K562 (cell line): ENCODE data around the gene ARHGAP15. TPM values are rescaled to one million over a fixed set of nuclear protein-coding genes. Genes with fewer than 3 reads are reported as not detected.

ENCODE experiments used
- ATAC-seq: fragments of 200-7000 bp; cut with Tn5 transposase; 3 replicates; pipeline ENCODE4 v1.9.1; 2020; ENCODE audit warnings: moderate library complexity
- BruUV-seq: library from RNA; stranded (reverse); fragments of 400-500 nt; replicated peaks from 2 replicates; lab custom pipeline; 2021; lab: Mats Ljungman, UMichigan
- CTCF ChIA-PET: fragments of 300-600 bp; formaldehyde crosslinking; extraction: SDS; loops from one replicate; lab custom pipeline; 2021; ENCODE audit warnings: low intra/inter-chr PET ratio; lab: Yijun Ruan, JAX
- POLR2A ChIA-PET: fragments of 300-600, 350-650 bp; sonication (Branson Sonifier 250); formaldehyde crosslinking; extraction: SDS; loops from one replicate; lab custom pipeline; 2021; ENCODE audit warnings: antibody characterized with exemption, inconsistent platforms; lab: Yijun Ruan, JAX
- DNase-seq, 4 experiments: peaks; one replicate each; pipeline versions ENCODE4 v3.0.0 to v3.0.0-alpha.2; 2011 to 2018; ENCODE audit warnings: low spot score in 3 of 4, mixed read lengths in 3 of 4; ENCODE audit errors: extremely low read depth in 1 of 4
- FAIRE-seq: peaks from 2 replicates; lab custom pipeline; 2011; peaks lifted over from hg19 to GRCh38; lab: Jason Lieb, UNC
- H2AFZ ChIP-seq: 2 replicates; pipeline ENCODE4 v1.6.0; 2011; ENCODE audit warnings: low read depth, low read length, control low read depth, inconsistent platforms
- H3K27ac ChIP-seq: fragments of 200-600 bp; 3 replicates; pipeline ENCODE4 v1.8.0; 2011; ENCODE audit warnings: low read depth, mild to moderate bottlenecking, control low read depth, inconsistent platforms, low read length, moderate library complexity, mixed read lengths; ENCODE audit errors: extremely low read depth
- H3K27me3 ChIP-seq, 2 experiments: fragments of 300-600 bp in 1 of 2; 2 replicates in 1 of 2; 3 replicates in 1 of 2; pipeline versions ENCODE4 v1.6.0 to v1.8.0; 2011; ENCODE audit warnings: inconsistent platforms in 2 of 2, low read length in 2 of 2, mild to moderate bottlenecking in 1 of 2, mixed read lengths in 1 of 2, moderate library complexity in 1 of 2; ENCODE audit not compliant: control insufficient read depth in 2 of 2, insufficient read depth in 2 of 2
- H3K36me3 ChIP-seq: fragments of 300-600 bp; 3 replicates; pipeline ENCODE4 v1.8.0; 2011; ENCODE audit warnings: mild to moderate bottlenecking, low read length, inconsistent platforms; ENCODE audit not compliant: control insufficient read depth, insufficient read depth
- H3K4me1 ChIP-seq, 2 experiments: fragments of 200-600 bp in 1 of 2; replicated peaks in 1 of 2; 2 replicates in 1 of 2; 3 replicates in 1 of 2; pipeline versions ENCODE4 v1.5.1 to v1.8.0; 2011; ENCODE audit warnings: inconsistent platforms in 2 of 2, low read length in 2 of 2, mild to moderate bottlenecking in 1 of 2, mixed read lengths in 1 of 2, moderate library complexity in 1 of 2; ENCODE audit not compliant: control insufficient read depth in 2 of 2, insufficient read depth in 2 of 2
- H3K4me2 ChIP-seq: 2 replicates; pipeline ENCODE4 v1.6.1; 2011; ENCODE audit warnings: low read length, control low read depth, inconsistent platforms, mixed read lengths; ENCODE audit not compliant: insufficient read depth
- H3K4me3 ChIP-seq: fragments of 200-600 bp; sonication (generic), shearing (Covaris generic); 2 replicates; pipeline ENCODE4 v1.5.1; 2016; ENCODE audit warnings: control low read depth, inconsistent platforms
- H3K79me2 ChIP-seq: fragments of 200-600 bp; 3 replicates; pipeline ENCODE4 v1.8.0; 2011; ENCODE audit warnings: low read length, inconsistent platforms; ENCODE audit not compliant: control insufficient read depth, insufficient read depth
- H3K9ac ChIP-seq, 2 experiments: 2 replicates each; pipeline versions ENCODE4 v1.6.0 to v1.6.1; 2011; ENCODE audit warnings: low read depth in 2 of 2, low read length in 2 of 2, control low read depth in 1 of 2, inconsistent platforms in 1 of 2, mild to moderate bottlenecking in 1 of 2, mixed read lengths in 1 of 2; ENCODE audit not compliant: insufficient read depth in 1 of 2
- H3K9me1 ChIP-seq: one replicate; pipeline ENCODE4 v1.6.0; 2011; ENCODE audit warnings: inconsistent platforms, mild to moderate bottlenecking, low read length, moderate library complexity; ENCODE audit not compliant: control insufficient read depth, insufficient read depth
- H3K9me3 ChIP-seq: replicated peaks from 2 replicates; pipeline ENCODE4 v1.5.1; 2011; ENCODE audit warnings: low read depth, low read length, inconsistent platforms; ENCODE audit not compliant: control insufficient read depth, insufficient read depth
- H4K20me1 ChIP-seq: replicated peaks from 2 replicates; pipeline ENCODE4 v1.6.1; 2011; ENCODE audit warnings: low read length, inconsistent platforms, mixed read lengths; ENCODE audit not compliant: control insufficient read depth, insufficient read depth
- BDP1 ChIP-seq: IDR thresholded peaks from 3 replicates; pipeline ENCODE4 v1.6.1; 2011; ENCODE audit not compliant: insufficient read length, insufficient read depth
- HNRNPLL ChIP-seq: fragments of 200-400 bp; formaldehyde crosslinking; IDR thresholded peaks from 2 replicates; pipeline ENCODE4 v1.6.1; 2017; ENCODE audit warnings: low read length, low read depth, mild to moderate bottlenecking; ENCODE audit not compliant: poor library complexity, severe bottlenecking
- LCOR ChIP-seq: sonication (generic); formaldehyde crosslinking; IDR thresholded peaks from 2 replicates; pipeline ENCODE4 v1.8.0; 2022; ENCODE audit warnings: mild to moderate bottlenecking, missing genetic modification reagents
- NEUROD1 ChIP-seq: fragments of 150-350 bp; IDR thresholded peaks from 2 replicates; pipeline ENCODE4 v1.6.1; 2014; ENCODE audit warnings: borderline replicate concordance, low read length, low read depth; ENCODE audit not compliant: partially characterized antibody
- SNIP1 ChIP-seq: fragments of 450-650 bp; IDR thresholded peaks from 2 replicates; pipeline ENCODE4 v1.7.1; 2017; ENCODE audit warnings: low read depth, mild to moderate bottlenecking
- STAT5B ChIP-seq: fragments of 250-450 bp; sonication (Bioruptor Pico); IDR thresholded peaks from 2 replicates; pipeline ENCODE4 v1.8.0; 2021; ENCODE audit warnings: mild to moderate bottlenecking, inconsistent platforms
- TRIM28 ChIP-seq: fragments of 450-650 bp; IDR thresholded peaks from 2 replicates; pipeline ENCODE4 v1.6.1; 2017
- ZNF277 ChIP-seq: fragments of 250-450 bp; sonication (Bioruptor Pico); IDR thresholded peaks from 2 replicates; pipeline ENCODE4 v1.8.0; 2022; ENCODE audit warnings: inconsistent platforms, mild to moderate bottlenecking, moderate library complexity, borderline replicate concordance
- WGBS: fragments of 100-300 bp; shearing (Covaris generic); methylation state at CpG from one replicate; pipeline ENCODE4 v1.1.6; 2016; ENCODE audit warnings: low coverage, mixed read lengths; ENCODE audit not compliant: insufficient coverage; ENCODE audit errors: missing lambda C conversion rate; 5-methylcytosine and 5-hydroxymethylcytosine counted together
- in situ Hi-C: fragments of 300-500 bp; cut with MboI; formaldehyde crosslinking; loops from 4 replicates; pipeline ENCODE4 v1.15.0; 2018; ENCODE audit warnings: inconsistent platforms, mixed read lengths
- intact Hi-C: fragments of 100-400 bp; cut with micrococcal nuclease; formaldehyde crosslinking; loops from 2 replicates; pipeline ENCODE4 v1.14.2; 2022
- polyA plus RNA-seq, 8 experiments: library from polyadenylated mRNA; depleted of rRNA in 4 of 8; stranded (reverse) in 5 of 8; unstranded in 3 of 8; fragments of >200 nt; fragmentation: Nextera tagmentation in 2 of 8; fragmentation: Illumina TruSeq in 1 of 8; extraction: Ambion mirVana in 2 of 8; extraction: Trizol in 1 of 8; gene quantifications; 2 replicates each; pipeline versions ENCODE4 v1.2.1 to v1.2.3, GENCODE V29; 2011 to 2014; ENCODE audit warnings: inconsistent platforms in 1 of 8, missing spikeins in 1 of 8
- total RNA-seq, 7 experiments: library from RNA; depleted of rRNA in 6 of 7; stranded (reverse); fragments of >200 nt in 6 of 7; fragmentation: Illumina TruSeq in 2 of 7; extraction: Trizol in 2 of 7; gene quantifications; 2 replicates each; pipeline versions ENCODE4 v1.2.1 to v1.2.3, GENCODE V29; 2011 to 2021; ENCODE audit warnings: low replicate concordance in 1 of 7
- TF ChIP-seq, protein P1 (sequence below), 2 experiments: fragments of 450-650 bp in 1 of 2; sonication (generic) in 1 of 2; formaldehyde crosslinking in 1 of 2; IDR thresholded peaks; 2 replicates each; pipeline versions ENCODE4 v1.7.1 to v1.9.0; 2016 to 2022; ENCODE audit warnings: inconsistent platforms in 1 of 2, mild to moderate bottlenecking in 1 of 2, missing genetic modification reagents in 1 of 2
- TF ChIP-seq, protein P2 (sequence below): fragments of 250-450 bp; sonication (Bioruptor Pico); IDR thresholded peaks from 2 replicates; pipeline ENCODE4 v1.5.0; 2021; ENCODE audit warnings: mild to moderate bottlenecking, borderline replicate concordance

Gene ARHGAP15
- total and polyA plus RNA-seq, 9 of the 15 experiments (the other 6 are each of a cell fraction or from before 2014, with no cell fraction given): 1.5 to 17.9 (median 7.9) TPM

DNA sequence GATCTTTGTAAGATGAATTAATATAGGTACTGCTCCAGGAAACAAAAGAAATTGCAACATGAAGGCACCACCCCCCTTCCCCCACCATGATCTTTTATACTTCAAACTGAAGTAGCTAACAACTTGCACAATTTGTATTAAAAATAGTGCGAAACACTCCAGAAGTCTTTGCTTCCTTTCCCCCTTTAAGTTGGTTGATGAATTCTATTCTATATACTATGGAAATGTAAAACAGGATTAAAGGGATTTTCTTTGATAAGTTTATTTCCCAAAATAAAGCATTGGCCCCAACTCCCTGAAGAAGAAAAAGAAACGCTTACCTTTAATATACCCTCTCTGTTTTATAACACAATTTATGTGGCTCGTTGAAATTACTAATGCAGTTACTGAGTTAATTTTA, 227.1 kb downstream of the ARHGAP15 start:
- BruUV-seq: no TSS peak
- CTCF ChIA-PET: no interaction called here
- no peak for FAIRE-seq
- TF ChIP-seq LCOR (CRISPR knock-in tag): no peak
- TF ChIP-seq, protein P1, sequence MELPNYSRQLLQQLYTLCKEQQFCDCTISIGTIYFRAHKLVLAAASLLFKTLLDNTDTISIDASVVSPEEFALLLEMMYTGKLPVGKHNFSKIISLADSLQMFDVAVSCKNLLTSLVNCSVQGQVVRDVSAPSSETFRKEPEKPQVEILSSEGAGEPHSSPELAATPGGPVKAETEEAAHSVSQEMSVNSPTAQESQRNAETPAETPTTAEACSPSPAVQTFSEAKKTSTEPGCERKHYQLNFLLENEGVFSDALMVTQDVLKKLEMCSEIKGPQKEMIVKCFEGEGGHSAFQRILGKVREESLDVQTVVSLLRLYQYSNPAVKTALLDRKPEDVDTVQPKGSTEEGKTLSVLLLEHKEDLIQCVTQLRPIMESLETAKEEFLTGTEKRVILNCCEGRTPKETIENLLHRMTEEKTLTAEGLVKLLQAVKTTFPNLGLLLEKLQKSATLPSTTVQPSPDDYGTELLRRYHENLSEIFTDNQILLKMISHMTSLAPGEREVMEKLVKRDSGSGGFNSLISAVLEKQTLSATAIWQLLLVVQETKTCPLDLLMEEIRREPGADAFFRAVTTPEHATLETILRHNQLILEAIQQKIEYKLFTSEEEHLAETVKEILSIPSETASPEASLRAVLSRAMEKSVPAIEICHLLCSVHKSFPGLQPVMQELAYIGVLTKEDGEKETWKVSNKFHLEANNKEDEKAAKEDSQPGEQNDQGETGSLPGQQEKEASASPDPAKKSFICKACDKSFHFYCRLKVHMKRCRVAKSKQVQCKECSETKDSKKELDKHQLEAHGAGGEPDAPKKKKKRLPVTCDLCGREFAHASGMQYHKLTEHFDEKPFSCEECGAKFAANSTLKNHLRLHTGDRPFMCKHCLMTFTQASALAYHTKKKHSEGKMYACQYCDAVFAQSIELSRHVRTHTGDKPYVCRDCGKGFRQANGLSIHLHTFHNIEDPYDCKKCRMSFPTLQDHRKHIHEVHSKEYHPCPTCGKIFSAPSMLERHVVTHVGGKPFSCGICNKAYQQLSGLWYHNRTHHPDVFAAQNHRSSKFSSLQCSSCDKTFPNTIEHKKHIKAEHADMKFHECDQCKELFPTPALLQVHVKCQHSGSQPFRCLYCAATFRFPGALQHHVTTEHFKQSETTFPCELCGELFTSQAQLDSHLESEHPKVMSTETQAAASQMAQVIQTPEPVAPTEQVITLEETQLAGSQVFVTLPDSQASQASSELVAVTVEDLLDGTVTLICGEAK (IDR thresholded peaks at IDR 0.05): no peak
- TF ChIP-seq, protein P1 (CRISPR knock-in tag; IDR thresholded peaks at IDR 0.05): no peak
- no peak for TF ChIP-seq SNIP1
- TF ChIP-seq STAT5B (CRISPR knock-in tag): no peak
- TF ChIP-seq NEUROD1: no peak
- TF ChIP-seq ZNF277 (CRISPR knock-in tag): no peak
- no peak for TF ChIP-seq HNRNPLL
- TF ChIP-seq, protein P2, sequence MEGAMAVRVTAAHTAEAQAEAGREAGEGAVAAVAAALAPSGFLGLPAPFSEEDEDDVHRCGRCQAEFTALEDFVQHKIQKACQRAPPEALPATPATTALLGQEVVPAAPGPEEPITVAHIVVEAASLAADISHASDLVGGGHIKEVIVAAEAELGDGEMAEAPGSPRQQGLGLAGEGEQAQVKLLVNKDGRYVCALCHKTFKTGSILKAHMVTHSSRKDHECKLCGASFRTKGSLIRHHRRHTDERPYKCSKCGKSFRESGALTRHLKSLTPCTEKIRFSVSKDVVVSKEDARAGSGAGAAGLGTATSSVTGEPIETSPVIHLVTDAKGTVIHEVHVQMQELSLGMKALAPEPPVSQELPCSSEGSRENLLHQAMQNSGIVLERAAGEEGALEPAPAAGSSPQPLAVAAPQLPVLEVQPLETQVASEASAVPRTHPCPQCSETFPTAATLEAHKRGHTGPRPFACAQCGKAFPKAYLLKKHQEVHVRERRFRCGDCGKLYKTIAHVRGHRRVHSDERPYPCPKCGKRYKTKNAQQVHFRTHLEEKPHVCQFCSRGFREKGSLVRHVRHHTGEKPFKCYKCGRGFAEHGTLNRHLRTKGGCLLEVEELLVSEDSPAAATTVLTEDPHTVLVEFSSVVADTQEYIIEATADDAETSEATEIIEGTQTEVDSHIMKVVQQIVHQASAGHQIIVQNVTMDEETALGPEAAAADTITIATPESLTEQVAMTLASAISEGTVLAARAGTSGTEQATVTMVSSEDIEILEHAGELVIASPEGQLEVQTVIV: no peak
- no peak for TF ChIP-seq TRIM28
- TF ChIP-seq BDP1: no peak

More for the DNA sequence above, 227.1 kb downstream of the ARHGAP15 start:
- no peaks in the 10 kb centered on the region for H4K20me1 ChIP-seq
- 3% methylated on average over 3 of the region's 3 CpGs for WGBS
- no peak overlapping the region for H3K9ac ChIP-seq
- no peak for ATAC-seq
- POLR2A ChIA-PET: no interaction called here
- in situ Hi-C loops: no loop called here
- intact Hi-C loops: no loop called here
- H3K9me3 ChIP-seq: no peaks in the 10 kb centered on the region
- H3K4me1 ChIP-seq: no peaks in the 10 kb centered on the region
- no peaks in the 10 kb centered on the region for H3K9me1 ChIP-seq
- no peaks in the 10 kb centered on the region for H3K79me2 ChIP-seq
- no peak overlapping the region for H3K4me3 ChIP-seq
- no peak overlapping the region for H3K27ac ChIP-seq
- no peak overlapping the region for H2AFZ ChIP-seq
- no peak for DNase-seq
- H3K4me2 ChIP-seq: no peak overlapping the region
- H3K27me3 ChIP-seq: no peaks in the 10 kb centered on the region
- H3K36me3 ChIP-seq: no peaks in the 10 kb centered on the region
